ENCODE data around the gene HS3ST5.
"Not testable (repeated sequence)": the region's sequence is repeated elsewhere in the genome, so short reads cannot be mapped to it uniquely, and the experiment has no call there.

HS3ST5 gene

GRCh38 chr6:114039841-114040240, 303.0 kb downstream of the HS3ST5 start:
- no peak for DNase-seq

GRCh38 chr6:114033606-114034005, 309.2 kb downstream of the HS3ST5 start:
- DNase-seq: no peak

- DNase-seq: no peak
Observed at GRCh38 chr6:114032721-114033120, 310.1 kb downstream of the HS3ST5 start.

DNA sequence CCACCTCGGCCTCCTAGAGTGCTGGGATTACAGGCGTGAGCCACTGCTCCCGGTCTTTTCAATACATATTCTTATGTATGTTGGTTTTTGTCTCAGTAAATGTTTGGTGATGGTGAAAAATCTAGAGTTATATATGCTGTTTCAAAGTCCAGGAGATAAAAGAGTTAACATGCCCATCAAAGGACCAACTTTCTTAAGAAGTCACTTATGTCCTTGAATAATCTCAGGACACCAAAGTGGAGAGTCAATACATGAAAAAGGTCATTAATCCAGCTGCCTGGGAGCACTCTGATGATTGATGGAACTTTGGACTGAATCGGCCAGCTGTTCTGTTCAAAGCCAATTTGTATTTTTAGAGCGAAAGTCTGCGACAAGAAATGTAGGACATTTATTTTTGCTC, 312.1 kb downstream of the HS3ST5 start:
- DNase-seq: no peak

DNA sequence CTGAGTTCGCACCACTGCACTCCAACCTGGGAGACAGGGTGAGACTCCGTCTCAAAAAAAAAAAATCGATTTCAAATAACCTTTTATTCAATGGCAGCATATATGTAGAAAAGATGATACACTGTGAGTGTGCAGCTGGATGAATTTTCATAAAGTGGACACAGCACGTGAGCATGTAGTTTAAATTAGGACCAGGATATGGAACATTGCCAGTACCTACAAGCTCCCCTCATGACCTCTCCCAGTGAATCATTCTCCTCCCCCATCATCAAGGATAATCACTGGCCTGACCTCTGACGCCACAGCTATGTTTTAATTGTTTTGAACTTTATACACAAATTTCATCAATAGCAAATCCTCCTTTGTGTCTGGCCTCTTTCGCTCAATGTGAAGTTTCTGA, 318.1 kb downstream of the HS3ST5 start:
- DNase-seq: no peak

DNA sequence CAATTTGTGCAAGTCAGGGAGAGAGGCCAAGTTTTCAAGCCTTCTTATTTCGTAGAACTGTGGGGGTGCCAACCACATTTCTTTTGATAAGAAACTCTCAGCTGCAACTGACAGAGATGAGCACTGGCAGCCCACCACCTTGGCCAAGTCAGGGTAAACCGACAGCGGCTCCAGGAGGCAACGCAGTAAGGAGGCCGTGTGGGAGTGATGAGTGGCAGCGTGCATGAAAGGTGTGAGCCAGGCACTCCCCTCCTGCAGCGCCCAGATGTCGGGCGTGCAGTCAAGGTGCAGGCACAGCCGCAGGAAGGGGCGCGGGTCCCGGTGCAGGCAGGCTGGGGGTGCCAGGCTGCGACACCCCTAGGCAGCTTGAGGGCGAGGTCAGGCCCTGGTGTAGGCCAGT, 322.6 kb downstream of the HS3ST5 start:
- DNase-seq: no peak

- not testable (repeated sequence) for DNase-seq
Observed at GRCh38 chr6:114017146-114017545, 325.7 kb downstream of the HS3ST5 start.

GRCh38 chr6:114014106-114014505, 328.7 kb downstream of the HS3ST5 start:
- DNase-seq: not testable (repeated sequence)

- peak; percentile 1 for DNase-seq
Observed at GRCh38 chr6:114011486-114011885, 331.3 kb downstream of the HS3ST5 start.

GRCh38 chr6:114010540-114010939, 332.3 kb downstream of the HS3ST5 start:
- no peak for DNase-seq

- DNase-seq: no peak
Observed at GRCh38 chr6:114009192-114009591, 333.6 kb downstream of the HS3ST5 start.

GRCh38 chr6:114008331-114008730, 334.5 kb downstream of the HS3ST5 start:
- no peak for DNase-seq

GRCh38 chr6:114007516-114007915, 335.3 kb downstream of the HS3ST5 start:
- DNase-seq: peak; percentile 33
